Measurements from ENCODE around the gene PCDHGA8. TPM values are rescaled to one million over a fixed set of nuclear protein-coding genes. Genes with fewer than 3 reads are reported as not detected.
A peak's percentile ranks its signal among the peaks of the same experiment; 100 is the strongest.

The PCDHGA8 gene
- total RNA-seq, 1 donor from 2014 or later = 1.0 TPM

DNA sequence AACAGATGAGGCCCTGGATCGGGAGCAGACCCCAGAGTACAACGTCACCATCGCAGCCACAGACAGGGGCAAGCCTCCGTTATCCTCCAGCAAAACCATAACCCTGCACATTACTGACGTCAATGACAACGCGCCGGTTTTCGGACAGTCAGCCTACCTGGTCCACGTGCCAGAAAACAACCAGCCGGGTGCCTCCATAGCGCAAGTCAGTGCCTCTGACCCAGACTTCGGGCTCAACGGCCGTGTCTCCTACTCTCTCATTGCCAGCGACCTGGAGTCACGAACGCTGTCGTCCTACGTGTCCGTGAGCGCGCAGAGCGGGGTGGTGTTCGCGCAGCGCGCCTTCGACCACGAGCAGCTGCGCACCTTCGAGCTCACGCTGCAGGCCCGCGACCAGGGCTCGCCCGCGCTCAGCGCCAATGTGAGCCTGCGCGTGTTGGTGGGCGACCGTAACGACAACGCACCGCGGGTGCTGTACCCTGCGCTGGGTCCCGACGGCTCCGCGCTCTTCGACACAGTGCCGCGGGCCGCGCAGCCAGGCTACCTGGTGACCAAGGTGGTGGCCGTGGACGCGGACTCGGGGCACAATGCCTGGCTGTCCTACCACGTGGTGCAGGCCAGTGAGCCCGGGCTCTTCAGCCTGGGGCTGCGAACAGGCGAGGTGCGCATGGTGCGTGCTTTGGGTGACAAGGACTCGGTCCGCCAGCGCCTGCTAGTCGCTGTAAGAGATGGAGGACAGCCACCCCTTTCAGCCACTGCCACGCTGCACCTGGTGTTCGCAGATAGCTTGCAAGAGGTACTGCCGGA is 26.8 kb downstream of the PCDHGA8 start:
- H3K4me3 ChIP-seq (ENCODE audit: low read depth, low read length) = no peak overlapping the region
- H3K36me3 ChIP-seq (ENCODE audit: control insufficient read depth, insufficient read depth, low read length) = peaks cover 1% of the 10 kb centered on the region
- no peak for DNase-seq (ENCODE audit: low read depth)
- peaks cover 22% of the 10 kb centered on the region for H3K27me3 ChIP-seq (ENCODE audit: control insufficient read depth, insufficient read depth, low read length)
- TF ChIP-seq, protein P1, sequence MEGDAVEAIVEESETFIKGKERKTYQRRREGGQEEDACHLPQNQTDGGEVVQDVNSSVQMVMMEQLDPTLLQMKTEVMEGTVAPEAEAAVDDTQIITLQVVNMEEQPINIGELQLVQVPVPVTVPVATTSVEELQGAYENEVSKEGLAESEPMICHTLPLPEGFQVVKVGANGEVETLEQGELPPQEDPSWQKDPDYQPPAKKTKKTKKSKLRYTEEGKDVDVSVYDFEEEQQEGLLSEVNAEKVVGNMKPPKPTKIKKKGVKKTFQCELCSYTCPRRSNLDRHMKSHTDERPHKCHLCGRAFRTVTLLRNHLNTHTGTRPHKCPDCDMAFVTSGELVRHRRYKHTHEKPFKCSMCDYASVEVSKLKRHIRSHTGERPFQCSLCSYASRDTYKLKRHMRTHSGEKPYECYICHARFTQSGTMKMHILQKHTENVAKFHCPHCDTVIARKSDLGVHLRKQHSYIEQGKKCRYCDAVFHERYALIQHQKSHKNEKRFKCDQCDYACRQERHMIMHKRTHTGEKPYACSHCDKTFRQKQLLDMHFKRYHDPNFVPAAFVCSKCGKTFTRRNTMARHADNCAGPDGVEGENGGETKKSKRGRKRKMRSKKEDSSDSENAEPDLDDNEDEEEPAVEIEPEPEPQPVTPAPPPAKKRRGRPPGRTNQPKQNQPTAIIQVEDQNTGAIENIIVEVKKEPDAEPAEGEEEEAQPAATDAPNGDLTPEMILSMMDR (IDR thresholded peaks at IDR 0.05; ENCODE audit: insufficient read depth, low read length, poor library complexity, severe bottlenecking) = no peak

DNA sequence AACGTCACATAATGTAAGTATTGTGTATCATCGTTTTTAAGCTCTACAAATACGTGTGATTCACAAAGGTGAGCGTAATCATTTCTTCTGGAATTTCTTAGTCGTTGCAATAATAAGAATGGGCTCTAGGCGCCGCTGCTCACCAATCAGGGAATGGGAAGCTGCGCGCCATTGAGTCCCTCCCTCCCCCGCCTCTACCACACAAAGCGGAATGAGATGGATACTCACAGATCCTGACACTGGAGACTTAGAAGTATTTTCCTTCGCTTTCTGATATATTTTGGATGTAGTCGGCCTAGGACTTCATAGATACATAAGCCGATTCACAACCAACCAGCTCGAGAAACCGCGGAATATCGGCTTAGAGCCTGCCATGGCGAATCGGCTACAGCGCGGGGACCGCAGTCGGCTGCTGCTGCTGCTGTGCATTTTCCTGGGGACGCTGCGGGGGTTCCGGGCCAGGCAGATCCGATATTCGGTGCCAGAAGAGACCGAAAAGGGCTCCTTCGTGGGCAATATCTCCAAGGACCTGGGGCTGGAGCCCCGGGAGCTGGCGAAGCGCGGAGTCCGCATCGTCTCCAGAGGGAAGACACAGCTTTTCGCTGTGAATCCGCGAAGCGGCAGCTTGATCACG is 28.5 kb downstream of the PCDHGA8 start, which contains the start of gene PCDHGA11:
TSS of gene PCDHGA11 (plus strand) at position 197 of the 634 bp plus-strand sequence. CDS start at position 374, 177 bp downstream.
- DNase-seq (ENCODE audit: low read depth) = no peak
- H3K4me3 ChIP-seq (ENCODE audit: low read depth, low read length) = peak within 1 kb of the TSS; percentile 42
- H3K36me3 ChIP-seq (ENCODE audit: control insufficient read depth, insufficient read depth, low read length) = peaks cover 1% of the 10 kb centered on the region
- peaks cover 19% of the 10 kb centered on the region for H3K27me3 ChIP-seq (ENCODE audit: control insufficient read depth, insufficient read depth, low read length)
- TF ChIP-seq, protein P1 (IDR thresholded peaks at IDR 0.05; ENCODE audit: insufficient read depth, low read length, poor library complexity, severe bottlenecking) = peak; percentile 46

DNA sequence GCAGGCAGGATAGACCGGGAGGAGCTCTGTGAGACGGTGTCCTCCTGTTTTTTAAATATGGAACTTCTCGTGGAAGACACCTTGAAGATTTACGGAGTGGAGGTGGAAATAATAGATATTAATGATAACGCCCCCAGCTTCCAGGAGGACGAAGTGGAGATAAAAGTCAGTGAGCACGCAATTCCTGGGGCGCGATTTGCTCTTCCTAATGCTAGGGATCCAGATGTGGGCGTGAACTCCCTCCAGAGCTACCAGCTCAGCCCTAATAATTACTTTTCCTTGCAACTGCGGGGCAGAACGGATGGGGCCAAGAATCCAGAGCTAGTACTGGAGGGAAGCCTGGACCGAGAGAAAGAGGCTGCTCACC is 29.0 kb downstream of the PCDHGA8 start:
- H3K36me3 ChIP-seq (ENCODE audit: control insufficient read depth, insufficient read depth, low read length) = peaks cover 1% of the 10 kb centered on the region
- no peak for DNase-seq (ENCODE audit: low read depth)
- H3K27me3 ChIP-seq (ENCODE audit: control insufficient read depth, insufficient read depth, low read length) = peaks cover 19% of the 10 kb centered on the region
- TF ChIP-seq, protein P1 (IDR thresholded peaks at IDR 0.05; ENCODE audit: insufficient read depth, low read length, poor library complexity, severe bottlenecking) = no peak
- peak overlapping the region; percentile 42 for H3K4me3 ChIP-seq (ENCODE audit: low read depth, low read length)

DNA sequence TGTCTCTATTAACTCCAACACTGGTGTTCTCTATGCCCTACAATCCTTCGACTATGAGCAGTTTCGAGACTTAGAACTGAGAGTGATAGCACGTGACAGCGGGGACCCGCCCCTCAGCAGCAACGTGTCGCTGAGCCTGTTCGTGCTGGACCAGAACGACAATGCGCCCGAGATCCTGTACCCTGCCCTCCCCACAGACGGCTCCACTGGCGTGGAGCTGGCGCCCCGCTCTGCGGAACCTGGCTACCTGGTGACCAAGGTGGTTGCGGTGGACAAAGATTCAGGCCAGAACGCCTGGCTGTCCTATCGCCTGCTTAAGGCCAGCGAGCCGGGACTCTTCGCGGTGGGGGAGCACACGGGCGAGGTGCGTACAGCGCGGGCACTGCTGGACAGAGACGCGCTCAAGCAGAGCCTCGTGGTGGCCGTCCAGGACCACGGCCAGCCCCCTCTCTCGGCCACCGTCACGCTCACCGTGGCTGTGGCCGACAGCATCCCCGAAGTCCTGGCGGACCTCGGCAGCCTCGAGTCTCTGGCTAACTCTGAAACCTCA is 30.4 kb downstream of the PCDHGA8 start:
- TF ChIP-seq, protein P1 (IDR thresholded peaks at IDR 0.05; ENCODE audit: insufficient read depth, low read length, poor library complexity, severe bottlenecking) = no peak
- Histone ChIP-seq H3K36me3 (ENCODE audit: control insufficient read depth, insufficient read depth, low read length) (peaks cover 1% of the 10 kb centered on the region), H3K4me3 (ENCODE audit: low read depth, low read length) (no peak overlapping the region), H3K27me3 (ENCODE audit: control insufficient read depth, insufficient read depth, low read length) (peaks cover 19% of the 10 kb centered on the region)
- no peak for DNase-seq (ENCODE audit: low read depth)

DNA sequence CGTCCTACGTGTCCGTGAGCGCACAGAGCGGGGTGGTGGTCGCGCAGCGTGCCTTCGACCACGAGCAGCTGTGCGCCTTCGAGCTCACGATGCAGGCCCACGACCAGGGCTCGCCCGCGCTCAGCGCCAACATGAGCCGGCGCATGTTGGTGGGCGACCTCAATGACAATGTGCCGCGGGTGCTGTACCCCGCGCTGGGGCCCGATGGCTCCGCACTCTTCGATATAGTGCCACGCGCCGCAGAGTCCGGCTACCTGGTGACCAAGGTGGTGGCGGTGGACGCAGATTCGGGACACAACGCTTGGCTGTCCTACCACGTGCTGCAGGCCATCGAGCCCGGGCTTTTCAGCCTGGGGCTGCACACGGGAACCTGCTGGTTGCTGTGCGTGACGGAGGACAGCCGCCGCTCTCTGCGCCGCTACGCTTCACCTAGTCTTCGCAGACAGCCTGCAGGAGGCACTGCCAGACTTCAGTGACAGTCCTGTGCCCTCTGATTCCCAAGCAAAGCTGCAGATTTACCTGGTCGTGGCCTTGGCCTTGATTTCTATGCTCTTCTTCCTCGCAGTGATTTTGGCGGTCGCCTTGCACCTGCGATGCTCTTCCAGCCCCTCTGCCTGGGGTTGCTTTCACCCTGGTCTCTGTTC is 35.5 kb downstream of the PCDHGA8 start:
- H3K27me3 ChIP-seq (ENCODE audit: control insufficient read depth, insufficient read depth, low read length) = peaks cover 12% of the 10 kb centered on the region
- TF ChIP-seq, protein P1 (IDR thresholded peaks at IDR 0.05; ENCODE audit: insufficient read depth, low read length, poor library complexity, severe bottlenecking) = no peak

More for the DNA sequence above, 35.5 kb downstream of the PCDHGA8 start:
- Histone ChIP-seq H3K4me3 (ENCODE audit: low read depth, low read length) (no peak overlapping the region), H3K36me3 (ENCODE audit: control insufficient read depth, insufficient read depth, low read length) (no peaks in the 10 kb centered on the region)
- DNase-seq (ENCODE audit: low read depth) = no peak

Measured in kidney epithelial cell (primary cell).